GM12801 (cell line): ENCODE results near the gene RGMB.

Source experiments
- TF ChIP-seq, protein P1 (sequence below): IDR thresholded peaks from one replicate; pipeline ENCODE4 v1.5.1; 2011; ENCODE audit warnings: control low read depth; ENCODE audit not compliant: insufficient read length; ENCODE audit errors: extremely low read depth

Gene RGMB

DNA sequence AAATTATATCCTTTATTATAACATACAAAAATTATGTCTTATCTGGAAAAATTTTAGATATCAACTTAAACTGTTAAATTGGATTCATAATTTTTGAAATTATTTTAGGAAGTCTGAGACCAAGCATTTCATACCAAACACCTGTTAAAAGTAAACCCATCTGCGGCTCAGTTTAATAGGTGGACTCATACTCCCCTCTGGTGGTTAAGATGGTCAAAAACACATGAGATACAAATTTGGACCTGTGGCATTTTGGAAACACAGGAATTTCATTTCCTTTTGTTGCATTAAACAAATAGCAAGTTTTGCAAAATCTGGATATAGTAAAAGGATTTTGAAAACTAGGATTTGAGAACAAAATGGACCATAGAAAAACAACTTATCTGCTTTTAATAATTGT is 53.7 kb downstream of the RGMB start:
- TF ChIP-seq, protein P1, sequence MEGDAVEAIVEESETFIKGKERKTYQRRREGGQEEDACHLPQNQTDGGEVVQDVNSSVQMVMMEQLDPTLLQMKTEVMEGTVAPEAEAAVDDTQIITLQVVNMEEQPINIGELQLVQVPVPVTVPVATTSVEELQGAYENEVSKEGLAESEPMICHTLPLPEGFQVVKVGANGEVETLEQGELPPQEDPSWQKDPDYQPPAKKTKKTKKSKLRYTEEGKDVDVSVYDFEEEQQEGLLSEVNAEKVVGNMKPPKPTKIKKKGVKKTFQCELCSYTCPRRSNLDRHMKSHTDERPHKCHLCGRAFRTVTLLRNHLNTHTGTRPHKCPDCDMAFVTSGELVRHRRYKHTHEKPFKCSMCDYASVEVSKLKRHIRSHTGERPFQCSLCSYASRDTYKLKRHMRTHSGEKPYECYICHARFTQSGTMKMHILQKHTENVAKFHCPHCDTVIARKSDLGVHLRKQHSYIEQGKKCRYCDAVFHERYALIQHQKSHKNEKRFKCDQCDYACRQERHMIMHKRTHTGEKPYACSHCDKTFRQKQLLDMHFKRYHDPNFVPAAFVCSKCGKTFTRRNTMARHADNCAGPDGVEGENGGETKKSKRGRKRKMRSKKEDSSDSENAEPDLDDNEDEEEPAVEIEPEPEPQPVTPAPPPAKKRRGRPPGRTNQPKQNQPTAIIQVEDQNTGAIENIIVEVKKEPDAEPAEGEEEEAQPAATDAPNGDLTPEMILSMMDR = no peak

DNA sequence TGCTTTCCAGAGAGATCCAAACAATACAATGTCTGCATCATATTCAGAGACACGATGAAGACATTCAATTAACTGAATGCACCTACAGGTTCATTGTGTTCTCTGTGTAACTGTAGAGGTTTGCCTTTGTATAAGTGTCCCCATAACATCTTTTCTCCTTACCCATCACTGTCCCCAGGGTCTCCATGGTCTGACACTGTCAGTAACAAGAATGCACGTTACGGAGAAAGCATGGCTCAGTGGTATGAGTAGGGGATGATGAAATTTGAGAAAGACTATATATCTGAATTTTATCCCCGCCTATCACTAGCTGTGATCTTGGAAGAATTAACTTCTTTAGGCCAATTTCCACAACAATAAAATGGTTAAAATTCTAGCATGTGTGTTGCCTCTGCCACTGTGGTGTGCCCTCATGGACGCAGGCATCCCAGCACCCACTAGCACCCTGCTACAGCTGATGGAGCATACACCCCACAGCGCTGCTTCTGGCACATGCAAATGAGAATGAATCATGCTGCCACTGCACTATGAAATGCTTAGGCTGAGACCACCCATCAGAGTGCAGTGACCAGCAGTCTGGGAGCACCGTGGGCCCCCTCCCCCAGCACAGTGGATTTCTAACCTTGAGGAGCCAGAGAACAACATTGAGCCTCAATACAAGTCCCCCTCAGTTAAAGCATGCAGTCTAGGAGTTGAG is 54.3 kb downstream of the RGMB start:
- TF ChIP-seq, protein P1 = no peak

DNA sequence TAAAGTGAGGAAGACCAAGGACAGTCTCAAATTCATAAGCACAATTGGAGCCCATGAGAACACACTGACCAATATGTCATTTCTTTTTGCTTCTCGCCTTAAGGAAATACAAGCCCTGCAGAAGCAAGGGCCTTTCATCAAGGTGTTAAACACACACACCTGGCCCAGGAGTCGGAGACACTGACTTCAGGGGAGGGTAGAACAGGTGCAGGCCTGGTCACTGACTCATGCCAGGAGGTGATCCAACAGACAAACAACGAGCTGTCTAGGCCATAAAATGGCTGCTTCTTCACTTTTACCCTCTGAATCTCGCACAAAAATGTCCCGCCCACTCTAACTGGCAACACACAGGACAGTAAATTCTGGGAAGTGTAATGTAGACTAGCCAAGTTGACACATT is 62.7 kb downstream of the RGMB start:
- TF ChIP-seq, protein P1 = no peak

DNA sequence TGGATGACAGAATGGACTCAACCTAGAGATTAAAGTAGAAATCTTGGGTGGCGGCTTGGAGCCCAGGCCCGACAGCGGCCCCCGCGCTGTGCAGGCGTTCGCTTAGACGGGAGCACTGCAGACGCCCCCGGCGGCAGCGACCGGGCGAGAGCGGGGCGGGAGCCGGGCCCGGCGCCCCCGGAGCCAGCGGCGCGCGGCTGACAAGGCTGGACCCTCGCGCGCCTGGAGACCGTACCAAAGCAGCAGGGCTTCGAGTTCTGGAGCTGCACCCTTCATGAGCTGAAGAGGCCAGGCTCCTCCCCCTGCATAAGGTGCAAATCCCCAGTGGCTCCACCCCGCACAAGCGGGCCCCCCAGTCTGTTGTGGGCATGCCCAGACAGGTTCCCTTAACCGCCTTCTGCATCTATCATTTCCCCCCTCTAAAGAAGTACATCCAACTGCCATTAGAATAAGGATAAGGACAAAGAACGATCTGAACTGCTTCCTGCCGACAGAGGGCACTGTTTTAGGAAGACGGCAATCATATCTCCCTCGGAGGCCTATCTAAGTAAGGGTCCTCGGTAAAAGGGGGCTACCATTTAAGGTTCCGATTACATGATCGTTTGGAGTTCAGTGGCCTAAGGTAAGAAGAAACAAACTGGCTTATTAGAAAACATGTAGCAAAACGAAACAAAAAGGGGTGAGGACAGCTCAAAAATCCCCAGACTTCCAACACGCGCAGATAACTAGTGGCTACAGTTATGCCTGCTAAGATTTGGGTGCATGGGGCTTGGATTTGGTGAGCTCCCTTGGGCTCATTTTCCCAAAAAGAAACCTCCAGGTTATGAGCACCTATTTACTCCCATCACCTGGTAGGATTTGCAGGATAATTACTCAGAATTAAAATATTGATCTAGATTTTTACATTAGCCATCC is 66.3 kb downstream of the RGMB start:
- TF ChIP-seq, protein P1 = no peak

DNA sequence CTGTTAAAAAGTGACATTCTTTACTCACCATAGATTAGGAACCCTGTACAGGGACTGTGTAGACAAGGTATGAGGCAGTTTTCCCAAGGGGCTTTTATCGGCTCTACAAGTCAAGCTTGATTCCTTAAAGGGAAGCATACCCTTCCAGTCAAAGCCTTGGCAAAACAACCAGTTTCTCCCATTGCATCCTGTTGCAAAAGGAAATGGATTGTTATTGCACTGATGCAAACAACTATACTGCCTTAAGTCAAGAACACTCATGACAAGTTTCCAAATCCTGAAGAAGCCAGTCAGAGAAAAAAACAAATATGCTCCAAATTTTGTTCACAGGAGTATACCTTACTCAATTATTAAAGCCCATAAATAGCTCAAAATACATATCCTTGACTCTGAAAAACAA is 67.5 kb downstream of the RGMB start:
- TF ChIP-seq, protein P1 = no peak

DNA sequence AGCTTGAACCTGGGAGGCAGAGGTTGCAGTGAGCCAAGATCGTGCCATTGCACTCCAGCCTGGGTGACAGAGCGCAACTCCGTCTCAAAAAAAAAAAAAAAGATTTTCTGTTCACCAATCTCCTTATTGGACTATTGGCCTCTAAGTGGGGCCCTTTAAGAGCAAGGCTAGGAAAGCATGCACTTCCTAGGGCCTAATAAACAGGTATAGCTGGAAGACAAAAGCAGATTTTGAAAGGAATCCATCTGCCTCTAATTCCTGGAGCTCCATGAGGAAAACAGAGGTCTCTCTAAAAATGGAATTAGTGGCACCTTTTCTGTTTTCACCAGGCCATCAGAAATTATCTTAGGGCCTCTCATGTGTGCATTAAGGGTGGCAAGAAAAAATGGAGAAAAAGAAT is 70.0 kb downstream of the RGMB start:
- TF ChIP-seq, protein P1 = no peak

DNA sequence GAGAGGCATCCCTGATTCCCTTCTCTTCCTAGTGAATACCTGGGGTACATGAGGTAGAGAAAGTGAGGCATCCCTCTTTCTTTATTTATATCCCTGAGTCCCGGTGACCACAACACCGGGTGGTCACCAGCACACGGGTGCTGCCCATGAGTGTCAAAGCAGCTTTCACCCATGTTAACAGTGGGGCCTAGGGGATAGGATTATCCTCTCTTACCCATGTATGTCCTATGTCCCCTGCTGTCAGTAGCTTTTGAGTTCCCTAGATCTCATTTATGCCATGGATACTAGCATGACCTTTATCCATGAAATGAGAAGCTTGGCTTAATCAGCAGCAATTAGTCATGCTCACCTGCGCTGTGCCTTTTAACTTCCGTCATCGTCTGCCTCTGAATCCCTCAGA is 71.4 kb downstream of the RGMB start:
- TF ChIP-seq, protein P1 = no peak
